Measurements from ENCODE around the gene SCGB1C1. TPM values are rescaled to one million over a fixed set of nuclear protein-coding genes. Genes with fewer than 3 reads are reported as not detected.

Gene SCGB1C1
- total RNA-seq, 2 donors from 2014 or later = not detected

- DNase-seq (no peak), ATAC-seq (no peak)
- Histone ChIP-seq H3K27ac (peak overlapping the region in 2 of 4 donors; percentile 88 to 98), H3K4me3 (peak overlapping the region; percentile 87 to 97), H3K36me3 (replicated peaks in 1 of 2; ENCODE audit: insufficient read depth in 1 of 2, low read depth in 2 of 2) (peaks cover 0 to 13% of the 10 kb centered on the region in 2 donors), H3K9me3 (no peaks in the 10 kb centered on the region), H3K4me1 (peaks cover 48% of the 10 kb centered on the region), H3K27me3 (no peaks in the 10 kb centered on the region)
- WGBS, 2 donors = 42 to 55% methylated on average over 7 of the region's 7 CpGs
- intact Hi-C loops (cut with DNase I) = no loop called here
- no peak for TF ChIP-seq POLR2A (IDR thresholded peaks at IDR 0.05)
- no peak for TF ChIP-seq CTCF (IDR thresholded peaks at IDR 0.05)
Observed at GRCh38 chr11:206002-206384, 13.1 kb downstream of the SCGB1C1 start.

- peak overlapping the region; percentile 87 to 97 for H3K4me3 ChIP-seq
- H3K36me3 ChIP-seq (replicated peaks in 1 of 2; ENCODE audit: insufficient read depth in 1 of 2, low read depth in 2 of 2) = peaks cover 2 to 18% of the 10 kb centered on the region in 2 donors
- H3K4me1 ChIP-seq = peaks cover 51% of the 10 kb centered on the region
- TF ChIP-seq CTCF (IDR thresholded peaks at IDR 0.05) (no peak), POLR2A (IDR thresholded peaks at IDR 0.05) (no peak)
- WGBS, 2 donors = 1% methylated on average over 12 to 39 of the region's 39 CpGs
- peak; percentile 37 to 48 (median 40) for DNase-seq
- intact Hi-C loops (cut with DNase I) = no loop called here
- H3K27me3 ChIP-seq = no peaks in the 10 kb centered on the region
- H3K27ac ChIP-seq = peak overlapping the region; percentile 88 to 99 (median 98)
- ATAC-seq = no peak
- no peaks in the 10 kb centered on the region for H3K9me3 ChIP-seq
Observed at GRCh38 chr11:206526-207207, 13.8 kb downstream of the SCGB1C1 start.

- H3K4me1 ChIP-seq = peaks cover 51% of the 10 kb centered on the region
- peak within 1 kb of the TSS; percentile 87 to 97 for H3K4me3 ChIP-seq
- ATAC-seq (peak; percentile 91), DNase-seq (peak; percentile 95 to 98 (median 96))
- H3K9me3 ChIP-seq = no peaks in the 10 kb centered on the region
- intact Hi-C loops (cut with DNase I) = no loop called here
- H3K27ac ChIP-seq = peak within 1 kb of the TSS; percentile 88 to 99 (median 98)
- TF ChIP-seq CTCF (IDR thresholded peaks at IDR 0.05) (no peak), POLR2A (IDR thresholded peaks at IDR 0.05) (peak; percentile 82 to 96 (median 91))
- 0% methylated on average over 62 of the region's 63 CpGs; no CpG with 5 or more reads in 1 of the 2 donors for WGBS, 2 donors
- peaks cover 9 to 25% of the 10 kb centered on the region in 2 donors for H3K36me3 ChIP-seq (replicated peaks in 1 of 2; ENCODE audit: insufficient read depth in 1 of 2, low read depth in 2 of 2)
- H3K27me3 ChIP-seq = no peaks in the 10 kb centered on the region
Observed at GRCh38 chr11:207208-207862, 14.5 kb downstream of the SCGB1C1 start, which contains the start of the genes BET1L and RIC8A. TSS of gene BET1L (minus strand) at chr11:207399. CDS start at chr11:207321, 78 bp downstream. TSS of gene RIC8A (plus strand) at chr11:207708. CDS start at chr11:208855, 1,147 bp downstream.

GRCh38 chr11:207863-208180 lies 14.9 kb downstream of the SCGB1C1 start:
- peak overlapping the region; percentile 88 to 99 (median 98) for H3K27ac ChIP-seq
- intact Hi-C loops (cut with DNase I) = no loop called here
- peak in 1 of 4 donors; percentile 58 for DNase-seq
- peak overlapping the region; percentile 70 to 97 for H3K4me3 ChIP-seq
- H3K27me3 ChIP-seq = no peaks in the 10 kb centered on the region
- no peak for TF ChIP-seq POLR2A (IDR thresholded peaks at IDR 0.05)
- TF ChIP-seq CTCF (IDR thresholded peaks at IDR 0.05) = no peak
- peak; percentile 2 for ATAC-seq
- H3K36me3 ChIP-seq (replicated peaks in 1 of 2; ENCODE audit: insufficient read depth in 1 of 2, low read depth in 2 of 2) = peaks cover 11 to 28% of the 10 kb centered on the region in 2 donors
- 0 to 2% methylated on average over 4 to 27 of the region's 27 CpGs for WGBS, 2 donors
- H3K9me3 ChIP-seq = no peaks in the 10 kb centered on the region
- peaks cover 51% of the 10 kb centered on the region for H3K4me1 ChIP-seq
